Right renal cortex interstitium (tissue), 3 donors: ENCODE measurements around the gene ENPP1. TPM values are rescaled to one million over a fixed set of nuclear protein-coding genes. Genes with fewer than 3 reads are reported as not detected.
"Not testable (repeated sequence)": the region's sequence is repeated elsewhere in the genome, so short reads cannot be mapped to it uniquely, and the experiment has no call there.

Experiments used
- DNase-seq, 3 donors: peaks; one replicate each; pipeline ENCODE4 v3.0.0-alpha.2; 2013; ENCODE audit warnings: low read depth in 3 of 3, low spot score in 2 of 3
- polyA plus RNA-seq, 3 donors: library from polyadenylated mRNA; unstranded; fragments of 120-200 nt; gene quantifications; one replicate each; pipeline ENCODE4 v1.2.1, GENCODE V29; 2013; ENCODE audit not compliant: insufficient read length in 3 of 3

ENPP1 gene
- polyA plus RNA-seq, 3 donors = 17.8 to 20.2 (median 18.0) TPM

DNA sequence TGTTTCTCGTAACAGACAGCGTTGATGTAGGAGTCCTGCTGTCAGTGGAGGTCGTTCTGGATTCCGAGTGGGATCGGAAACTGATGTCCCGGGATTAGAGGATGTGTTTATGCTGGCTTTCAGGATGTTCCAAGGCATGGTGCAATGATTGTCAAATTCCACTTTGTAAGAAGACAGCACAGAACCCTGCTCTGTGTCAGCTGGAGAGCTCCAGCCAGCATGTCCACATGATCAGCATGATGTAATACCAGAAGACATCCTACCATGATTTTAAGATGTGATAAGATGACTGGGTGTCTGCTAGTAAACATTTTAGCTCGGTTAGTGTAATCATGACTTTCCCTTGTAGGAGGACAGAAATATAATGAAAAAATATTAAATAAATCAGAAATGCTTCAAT, 20.3 kb downstream of the ENPP1 start:
- DNase-seq = no peak

DNA sequence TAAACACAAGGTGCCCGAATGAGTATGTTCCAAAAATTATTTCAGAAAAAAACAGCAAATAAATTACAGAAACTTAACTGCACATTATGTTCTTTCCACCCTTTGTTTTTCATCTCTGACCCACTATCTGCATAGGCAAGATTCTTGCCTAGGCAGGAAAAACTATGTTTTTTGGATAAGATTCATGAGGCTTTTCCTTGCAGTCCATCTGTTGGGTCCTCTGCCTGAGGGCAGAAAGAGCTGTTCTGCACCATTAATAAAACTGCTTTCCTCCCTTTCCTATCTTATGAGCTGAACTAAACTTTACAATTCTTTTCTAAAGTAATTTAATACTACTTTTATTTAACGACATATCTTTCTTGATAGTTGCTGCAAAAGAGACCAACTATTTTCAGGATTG, 21.1 kb downstream of the ENPP1 start:
- DNase-seq = no peak

DNA sequence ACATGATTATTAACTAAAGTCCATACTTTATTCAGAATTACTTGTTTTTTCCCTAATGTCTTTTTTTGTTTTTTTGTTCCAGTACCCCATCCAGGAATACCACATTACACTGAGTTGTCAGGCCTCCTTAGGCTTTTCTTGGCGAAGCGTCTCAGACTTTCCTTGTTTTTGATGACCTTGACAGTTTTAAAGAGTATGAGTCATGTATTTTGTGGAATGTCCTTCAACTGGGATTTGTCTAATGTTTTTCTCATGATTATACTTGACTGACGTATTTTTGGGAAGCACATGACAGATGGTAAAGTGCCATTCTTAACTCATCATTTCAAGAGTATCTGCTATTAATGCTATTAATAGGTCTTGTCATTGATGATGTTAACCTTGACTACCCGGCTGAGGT, 23.6 kb downstream of the ENPP1 start:
- DNase-seq = no peak

DNA sequence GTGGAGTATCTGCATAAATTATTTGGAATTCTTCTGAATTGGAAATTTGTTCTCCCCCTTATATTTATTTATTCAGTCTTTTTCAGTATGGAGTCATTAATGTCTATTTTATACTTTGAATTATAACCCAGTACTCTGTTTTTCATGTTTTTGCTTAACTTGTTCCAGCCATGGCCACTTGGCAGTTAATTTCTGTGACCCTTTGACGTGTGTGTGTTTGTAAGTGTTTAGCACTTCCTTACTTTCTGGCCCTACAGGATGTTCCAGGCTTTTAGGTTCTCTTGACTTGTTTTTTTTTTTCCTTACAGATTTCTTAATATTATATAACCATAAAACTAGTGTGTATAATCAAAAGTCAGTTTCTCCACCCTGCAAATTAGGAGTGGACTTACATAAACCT, 24.1 kb downstream of the ENPP1 start:
- DNase-seq = no peak

DNA sequence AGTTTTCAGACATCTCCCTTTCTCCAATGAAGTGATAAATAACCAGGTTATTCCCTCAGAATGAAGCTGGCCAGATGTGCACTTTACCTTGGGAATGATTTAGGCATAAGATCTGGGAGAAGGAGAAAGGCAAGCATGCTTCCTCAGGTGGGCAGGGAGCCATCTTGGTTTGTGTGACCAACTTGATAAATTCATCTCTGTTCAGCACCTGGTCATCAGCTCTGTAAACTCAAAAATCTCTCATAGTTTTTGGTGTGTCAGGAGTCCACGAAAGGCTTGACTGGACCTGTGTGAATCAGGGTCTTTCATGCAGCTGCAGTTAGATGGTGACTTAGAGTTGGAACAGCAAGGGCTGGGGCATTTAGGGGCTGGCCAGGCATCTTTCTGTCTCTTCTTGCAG, 24.5 kb downstream of the ENPP1 start:
- no peak for DNase-seq

DNA sequence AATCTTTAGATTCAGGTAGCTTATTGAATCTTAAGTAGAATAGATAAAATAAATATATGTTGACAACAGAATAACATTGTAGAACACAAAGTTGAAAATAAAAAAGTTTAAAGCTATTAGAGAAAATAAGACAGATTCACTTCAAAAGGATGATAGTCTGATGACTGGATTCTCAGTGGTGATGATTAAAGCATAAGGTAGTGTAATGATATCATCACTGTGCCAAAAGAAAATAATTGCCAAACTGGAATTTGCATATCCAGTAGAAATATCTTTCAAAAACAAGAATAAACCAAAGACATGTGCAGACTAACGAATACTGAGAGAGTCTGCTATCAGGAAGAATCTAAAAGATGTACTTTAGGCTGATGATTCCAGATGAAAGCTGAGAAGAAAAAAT, 30.2 kb downstream of the ENPP1 start:
- DNase-seq = no peak

DNA sequence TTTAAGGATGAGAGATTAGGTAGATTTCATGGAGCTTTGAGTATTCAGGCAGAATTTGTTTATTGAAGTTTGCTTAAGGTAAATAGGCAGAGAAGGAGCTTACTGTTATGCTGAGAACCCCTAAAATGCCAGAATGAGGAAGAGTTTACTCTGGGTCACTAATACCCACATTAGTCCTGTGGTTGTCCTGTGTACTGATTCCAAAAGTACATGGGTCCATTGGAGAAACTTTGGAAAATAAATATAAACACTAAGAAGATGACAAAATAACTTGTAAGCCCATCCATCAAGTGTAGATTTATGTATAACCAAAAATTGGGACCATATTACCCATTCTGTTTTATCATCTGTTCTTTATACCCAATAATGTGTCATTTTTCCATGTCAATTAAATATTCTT, 31.6 kb downstream of the ENPP1 start:
- no peak for DNase-seq

DNA sequence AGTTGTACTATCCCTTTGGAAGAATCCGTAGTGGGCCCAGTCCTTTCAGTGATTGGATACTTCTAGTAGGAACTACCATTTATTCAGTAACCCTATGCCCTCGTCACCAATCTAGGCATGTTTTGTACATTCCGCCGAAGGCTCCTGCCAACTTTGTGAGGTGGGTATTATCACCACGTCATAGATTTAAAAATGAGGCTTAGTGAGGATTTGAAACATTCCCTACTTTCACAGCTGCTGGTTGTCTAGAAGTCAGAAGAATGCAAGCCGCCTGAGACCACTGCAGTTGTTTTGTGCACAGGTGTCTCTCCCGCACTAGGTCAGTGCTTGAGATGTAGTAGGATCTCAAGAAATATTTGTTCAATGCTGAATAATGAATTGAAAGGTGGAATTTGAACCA, 32.6 kb downstream of the ENPP1 start:
- no peak for DNase-seq

DNA sequence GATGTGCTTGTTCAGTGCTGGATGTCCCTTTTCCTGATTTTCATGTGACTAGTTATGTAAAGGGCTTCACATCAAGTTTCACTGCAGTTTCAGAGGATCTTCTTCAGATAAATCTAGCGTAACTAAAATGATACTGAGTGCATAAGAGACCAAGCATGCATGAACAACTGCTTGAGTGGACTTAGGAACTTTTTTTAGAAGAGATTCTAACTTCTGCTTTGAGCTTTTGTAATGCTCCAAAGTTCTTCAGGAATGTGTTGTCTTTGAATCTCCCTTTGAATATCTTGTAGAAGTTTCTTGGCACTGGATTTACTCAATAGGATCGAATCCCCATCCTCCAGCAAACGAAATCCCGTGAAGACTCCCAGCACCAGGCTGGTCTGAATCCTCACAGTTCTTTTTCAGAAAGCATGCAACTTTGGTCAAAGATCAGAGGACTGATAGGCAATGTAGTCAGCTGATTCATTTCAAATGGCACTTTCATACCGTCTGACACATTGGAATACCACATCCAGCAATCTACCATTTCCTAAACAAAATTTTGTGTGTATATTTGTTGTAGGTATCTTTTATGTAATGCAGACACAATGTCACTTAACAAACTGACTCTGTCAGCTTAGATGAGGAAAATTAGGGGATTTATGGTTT, 33.2 kb downstream of the ENPP1 start:
- DNase-seq = no peak

DNA sequence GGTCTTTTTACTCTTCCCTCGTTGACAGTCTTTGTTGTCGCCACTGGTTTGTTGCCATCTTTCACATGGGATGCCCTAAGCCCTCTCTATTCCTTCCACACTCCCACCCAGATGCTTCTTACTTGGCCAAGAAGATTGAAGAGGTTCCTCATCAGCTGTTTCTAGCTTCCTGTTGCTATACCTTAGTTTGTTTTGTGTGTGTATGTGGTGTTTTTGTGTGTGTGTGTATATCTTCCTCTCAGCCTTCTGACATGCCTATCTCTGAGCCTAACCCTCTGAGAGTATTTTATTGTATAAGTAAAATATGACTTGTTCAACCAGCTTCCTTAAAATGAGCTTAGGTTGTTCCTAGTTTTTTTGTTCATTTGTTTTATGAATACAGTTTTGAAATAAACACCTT, 35.9 kb downstream of the ENPP1 start:
- no peak for DNase-seq

DNA sequence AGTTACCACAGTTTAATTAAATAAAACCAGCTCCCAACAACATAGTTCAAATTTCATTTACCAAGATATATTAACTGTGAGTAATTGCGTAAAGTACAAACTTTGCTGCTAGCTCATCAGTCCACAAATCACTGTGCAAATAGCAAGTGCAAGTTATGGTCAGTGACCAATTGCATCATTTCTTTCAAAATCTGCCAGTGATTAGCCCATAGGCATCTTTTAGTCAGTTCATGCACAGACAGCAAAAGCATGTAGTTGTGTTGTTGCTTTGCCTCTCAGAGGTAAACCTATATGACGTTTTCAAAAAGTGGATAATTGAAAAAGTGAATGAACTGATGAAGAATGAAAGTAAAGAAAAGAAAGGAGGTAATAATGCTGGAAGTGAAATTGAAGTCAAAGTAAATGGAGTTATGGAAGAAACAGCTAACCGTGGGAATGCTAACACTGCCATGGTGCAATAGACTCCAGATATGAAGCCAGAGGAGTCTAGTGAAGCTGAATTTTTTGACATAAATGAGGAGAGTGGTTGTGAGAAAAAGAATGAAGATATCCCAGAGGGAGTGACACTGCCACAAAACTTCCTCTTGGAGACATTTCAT, 36.5 kb downstream of the ENPP1 start:
- no peak for DNase-seq

DNA sequence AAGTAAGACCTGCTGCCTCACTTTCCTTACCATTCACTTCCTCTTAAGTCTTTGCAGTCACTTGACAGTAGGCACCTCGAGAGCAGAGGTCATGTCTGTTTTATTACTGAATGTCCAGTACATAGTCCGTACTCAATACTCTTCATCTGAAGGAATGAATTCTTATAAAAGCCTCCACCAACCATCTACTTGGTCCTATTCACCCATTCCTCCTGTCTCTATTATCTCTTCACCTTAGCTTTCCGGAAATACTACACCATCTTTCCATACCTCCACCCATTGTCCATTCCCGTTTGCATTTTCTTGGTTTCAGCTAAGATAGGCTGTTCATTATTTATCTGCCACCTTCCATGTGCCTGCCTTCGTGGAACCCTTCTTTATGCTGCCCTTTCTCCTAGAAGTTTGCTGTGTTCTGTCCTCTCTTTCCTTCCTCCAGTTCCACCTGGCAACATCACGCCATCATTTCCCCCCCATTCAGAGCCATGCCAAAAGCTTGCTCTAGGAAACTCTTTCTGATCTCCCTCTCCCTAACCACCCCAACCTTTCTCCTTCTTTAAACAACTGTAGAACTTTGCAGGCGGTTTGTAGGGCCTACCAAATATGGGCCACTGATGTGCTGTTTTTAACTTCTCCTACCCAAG, 38.3 kb downstream of the ENPP1 start:
- DNase-seq = no peak

DNA sequence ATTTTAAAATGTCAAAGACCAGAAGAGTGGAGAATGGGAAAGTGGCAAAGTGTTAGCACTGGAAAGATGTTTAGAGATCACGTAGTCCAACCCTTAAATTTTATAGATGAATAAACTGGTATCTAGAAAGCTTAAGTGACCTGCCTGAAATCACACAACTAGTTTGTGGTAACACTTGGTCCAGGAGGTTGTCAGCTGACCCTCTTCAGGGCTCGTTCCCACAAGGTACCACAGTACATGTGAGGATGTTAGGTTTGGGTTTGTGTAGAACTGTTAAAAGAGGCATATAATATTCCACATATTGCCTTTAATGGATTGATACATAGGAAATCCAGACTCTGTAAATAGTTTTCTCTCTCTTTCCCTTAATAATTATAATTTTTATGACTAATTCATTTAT, 39.1 kb downstream of the ENPP1 start:
- no peak for DNase-seq

DNA sequence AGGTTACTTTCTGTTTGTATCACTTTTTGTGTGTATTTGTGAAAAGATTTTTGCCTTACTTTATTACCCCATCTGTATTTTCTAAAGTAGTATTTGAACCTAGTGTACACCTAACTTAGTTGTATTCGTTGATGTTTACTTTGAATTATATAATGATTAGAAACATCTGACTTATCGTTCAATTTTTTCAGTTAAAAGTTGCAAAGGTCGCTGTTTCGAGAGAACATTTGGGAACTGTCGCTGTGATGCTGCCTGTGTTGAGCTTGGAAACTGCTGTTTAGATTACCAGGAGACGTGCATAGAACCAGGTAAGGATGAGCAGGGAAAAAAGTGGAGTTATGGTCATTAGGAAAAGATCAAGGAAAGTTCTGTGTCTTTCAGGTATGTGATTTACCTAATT, 42.0 kb downstream of the ENPP1 start:
- no peak for DNase-seq

DNA sequence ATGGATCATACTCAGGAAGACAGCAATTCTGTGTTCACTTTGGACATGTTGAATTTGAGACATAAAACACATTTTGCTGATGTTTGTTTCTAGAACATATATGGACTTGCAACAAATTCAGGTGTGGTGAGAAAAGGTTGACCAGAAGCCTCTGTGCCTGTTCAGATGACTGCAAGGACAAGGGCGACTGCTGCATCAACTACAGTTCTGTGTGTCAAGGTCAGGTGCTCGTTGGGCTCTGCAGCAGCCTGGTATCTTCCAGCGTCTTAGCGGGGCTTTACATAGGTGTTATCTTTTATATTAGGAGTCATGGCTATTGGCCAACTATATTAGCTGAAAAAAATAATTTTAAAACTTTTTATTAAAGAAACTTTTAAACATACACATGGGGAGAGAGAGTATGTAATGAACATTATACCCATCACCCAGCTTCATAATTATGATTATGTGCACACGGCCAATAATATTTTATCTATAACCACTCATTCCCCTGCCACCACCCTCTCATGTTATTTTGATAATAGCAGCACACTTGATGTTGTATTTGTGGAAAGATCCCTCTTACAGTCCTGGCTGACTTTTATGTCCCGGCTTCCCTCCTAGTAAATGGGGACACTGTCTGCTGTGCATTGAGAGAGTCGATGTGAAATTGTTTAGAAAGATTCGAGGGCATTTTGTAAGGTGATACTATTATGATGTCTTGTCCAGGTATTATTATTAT, 43.4 kb downstream of the ENPP1 start:
- no peak for DNase-seq

DNA sequence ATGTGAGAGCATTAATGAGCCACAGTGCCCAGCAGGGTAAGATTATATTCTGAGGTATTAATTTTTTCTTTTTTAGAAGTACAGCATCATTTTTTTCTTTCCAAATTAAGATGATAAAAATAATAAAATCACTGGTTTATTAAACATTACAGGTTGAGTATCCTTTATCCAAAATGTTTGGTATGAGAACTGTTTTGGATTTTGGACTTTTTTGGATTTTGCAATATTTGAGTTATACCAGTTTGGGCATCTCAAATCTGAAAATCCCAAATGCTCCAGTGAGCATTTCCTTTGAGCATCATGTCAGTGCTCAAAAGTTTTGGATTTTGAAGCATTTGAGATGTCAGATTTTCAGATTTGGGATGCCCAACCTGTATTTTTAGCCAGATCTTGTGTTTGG, 44.4 kb downstream of the ENPP1 start:
- DNase-seq = no peak

DNA sequence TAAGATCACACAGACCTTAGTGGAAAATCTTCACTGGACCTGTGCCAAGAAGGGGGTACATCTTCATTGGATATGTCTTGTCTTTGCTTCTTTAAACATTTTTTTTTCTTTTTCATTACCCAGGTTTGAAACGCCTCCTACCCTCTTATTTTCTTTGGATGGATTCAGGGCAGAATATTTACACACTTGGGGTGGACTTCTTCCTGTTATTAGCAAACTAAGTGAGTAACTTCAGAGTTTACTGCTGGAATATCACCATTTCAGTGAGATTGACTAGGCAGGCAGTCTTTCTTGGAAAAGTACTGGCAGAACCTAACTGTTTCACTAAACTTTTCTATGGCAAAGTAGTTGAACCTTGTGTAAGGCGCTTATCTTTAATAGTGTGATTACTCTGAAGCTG, 47.0 kb downstream of the ENPP1 start:
- DNase-seq = no peak

DNA sequence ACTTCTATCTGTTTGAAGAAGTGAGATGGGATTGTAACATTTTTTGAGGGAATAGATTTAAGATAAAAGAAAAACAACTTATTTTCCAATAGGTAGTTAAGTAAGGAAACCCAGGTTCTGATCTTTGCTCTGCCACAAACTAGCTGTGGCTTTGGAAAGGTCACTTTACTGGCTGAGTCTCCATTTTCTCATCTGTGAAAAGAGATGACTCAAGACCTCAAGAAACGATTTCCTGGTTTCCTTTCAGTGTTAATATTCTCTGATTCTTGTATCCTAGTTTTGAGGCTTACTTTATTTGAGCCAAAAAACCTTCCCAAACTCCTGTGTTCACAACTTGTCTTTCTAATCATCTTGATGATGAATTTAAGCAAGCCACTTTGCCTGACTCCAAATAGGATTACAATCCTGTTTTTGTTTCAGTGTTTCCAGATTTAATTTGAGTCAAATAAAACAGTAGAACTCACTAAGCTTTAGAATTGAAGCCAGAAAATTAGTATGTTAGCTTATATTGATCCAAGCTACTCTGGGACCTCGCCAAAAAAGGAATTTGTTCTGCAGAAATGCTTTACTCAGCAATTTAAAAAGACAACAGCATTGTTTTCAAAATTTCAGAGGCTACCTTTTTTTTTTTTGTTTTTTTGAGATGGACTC, 51.1 kb downstream of the ENPP1 start:
- no peak for DNase-seq

DNA sequence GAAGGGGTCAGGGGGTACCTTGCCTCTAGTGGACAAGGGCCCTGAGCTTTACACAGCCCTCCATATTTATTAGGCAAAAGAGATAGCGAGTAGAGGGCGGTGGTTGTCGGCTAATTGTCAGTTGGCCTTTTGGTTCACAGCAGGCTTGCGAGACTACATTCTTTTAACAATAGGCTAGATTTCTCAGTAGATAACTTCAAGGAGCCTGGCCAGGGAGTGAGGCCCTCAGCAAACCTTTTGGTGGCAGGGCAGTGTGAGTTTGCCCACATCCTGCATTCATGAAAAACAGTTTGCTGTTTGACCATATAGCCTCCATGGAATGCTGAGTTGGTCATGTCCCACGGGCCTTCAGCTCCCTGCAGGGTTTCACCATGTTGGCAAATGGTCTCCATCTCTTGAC, 51.8 kb downstream of the ENPP1 start:
- DNase-seq = not testable (repeated sequence)

DNA sequence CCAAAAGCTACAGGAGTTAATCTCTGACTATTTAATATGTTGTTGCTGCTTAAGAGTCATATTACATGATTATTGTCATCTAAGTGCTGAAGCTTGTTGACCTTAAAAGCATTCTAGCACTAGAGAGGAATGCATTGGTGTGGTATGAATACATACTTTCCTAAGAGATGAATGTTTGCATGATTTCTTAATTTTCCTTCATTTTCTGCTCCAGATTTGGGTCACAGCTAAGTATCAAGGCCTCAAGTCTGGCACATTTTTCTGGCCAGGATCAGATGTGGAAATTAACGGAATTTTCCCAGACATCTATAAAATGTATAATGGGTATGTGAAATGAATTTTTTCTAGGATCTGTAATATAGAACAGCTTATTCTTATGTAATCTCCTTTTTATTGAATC, 53.6 kb downstream of the ENPP1 start:
- DNase-seq = no peak

DNA sequence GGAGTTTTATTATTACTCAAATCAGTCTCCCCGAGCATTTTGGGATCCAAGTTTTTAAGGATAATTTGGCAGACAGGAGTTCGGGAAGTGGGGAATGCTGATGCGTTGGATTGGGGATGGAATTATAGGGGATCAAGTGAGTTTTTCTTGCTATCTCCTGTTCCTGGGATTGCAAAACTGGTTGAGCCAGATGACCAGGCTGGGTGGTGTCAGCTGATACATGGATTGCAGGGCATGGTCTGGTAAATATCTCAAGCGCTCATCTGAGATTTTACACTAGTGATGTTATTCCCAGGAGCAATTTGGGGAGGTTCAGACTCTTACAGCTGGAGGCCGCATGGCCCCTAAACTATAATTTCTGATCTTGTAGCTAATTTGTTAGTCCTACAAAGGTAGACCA, 54.7 kb downstream of the ENPP1 start:
- DNase-seq = no peak
